GM06990 (cell line): ENCODE results near the gene SGIP1.

Source experiments
- DNase-seq: peaks from one replicate; pipeline ENCODE4 v3.0.0-alpha.2; 2011; ENCODE audit not compliant: insufficient read length; ENCODE audit errors: extremely low read depth
- H3K27me3 ChIP-seq: replicated peaks from 2 replicates; pipeline ENCODE4 v1.6.0; 2011; ENCODE audit warnings: low read length; ENCODE audit not compliant: control insufficient read depth, insufficient read depth
- H3K36me3 ChIP-seq: 2 replicates; pipeline ENCODE4 v1.5.1; 2011; ENCODE audit warnings: low read length; ENCODE audit not compliant: control insufficient read depth, insufficient read depth
- H3K4me3 ChIP-seq: replicated peaks from 2 replicates; pipeline ENCODE4 v1.5.1; 2011; ENCODE audit warnings: low read depth, mild to moderate bottlenecking, control low read depth, low read length
- CTCF ChIP-seq: IDR thresholded peaks from 2 replicates; pipeline ENCODE4 v1.5.1; 2011; ENCODE audit warnings: low read length, control low read depth, mild to moderate bottlenecking, inconsistent platforms; ENCODE audit not compliant: insufficient read depth, poor library complexity, severe bottlenecking

Gene SGIP1

GRCh38 chr1:66764994-66765578 is 231.1 kb downstream of the SGIP1 start:
- Histone ChIP-seq H3K4me3 (no peak overlapping the region), H3K36me3 (no peaks in the 10 kb centered on the region), H3K27me3 (no peaks in the 10 kb centered on the region)
- TF ChIP-seq CTCF: peak; percentile 65
- no peak for DNase-seq

- no peak for DNase-seq
- no peak for TF ChIP-seq CTCF
- Histone ChIP-seq H3K36me3 (no peaks in the 10 kb centered on the region), H3K27me3 (no peaks in the 10 kb centered on the region), H3K4me3 (no peak overlapping the region)
Observed at GRCh38 chr1:66767626-66768025, 233.7 kb downstream of the SGIP1 start.

- TF ChIP-seq CTCF: no peak
- H3K4me3 ChIP-seq: no peak overlapping the region
- H3K36me3 ChIP-seq: no peaks in the 10 kb centered on the region
- DNase-seq: no peak
- no peaks in the 10 kb centered on the region for H3K27me3 ChIP-seq
Observed at GRCh38 chr1:66768965-66769364, 235.0 kb downstream of the SGIP1 start.

- no peak for TF ChIP-seq CTCF
- Histone ChIP-seq H3K27me3 (no peaks in the 10 kb centered on the region), H3K36me3 (no peaks in the 10 kb centered on the region), H3K4me3 (no peak overlapping the region)
- no peak for DNase-seq
Observed at GRCh38 chr1:66769512-66770229, 235.7 kb downstream of the SGIP1 start.

GRCh38 chr1:66770240-66770639 is 236.3 kb downstream of the SGIP1 start:
- no peak for TF ChIP-seq CTCF
- Histone ChIP-seq H3K4me3 (no peak overlapping the region), H3K36me3 (no peaks in the 10 kb centered on the region), H3K27me3 (no peaks in the 10 kb centered on the region)
- no peak for DNase-seq
